Loucy (cell line): ENCODE data around the gene LUC7L.

Source experiments
- H2AFZ ChIP-seq: fragments of 200-600 bp; sonication (generic); 2 replicates; pipeline ENCODE4 v1.6.0; 2016; ENCODE audit warnings: antibody characterized with exemption, mild to moderate bottlenecking, low read length, moderate library complexity
- H3F3A ChIP-seq: fragments of 200-600 bp; 2 replicates; pipeline ENCODE4 v1.6.0; 2016; ENCODE audit warnings: antibody characterized with exemption, low read depth, mild to moderate bottlenecking
- H3K27me3 ChIP-seq: fragments of 200-600 bp; sonication (generic); 2 replicates; pipeline ENCODE4 v1.6.1; 2014; ENCODE audit warnings: low read length, mild to moderate bottlenecking; ENCODE audit not compliant: insufficient read depth, poor library complexity, severe bottlenecking
- H3K36me3 ChIP-seq: fragments of 200-600 bp; sonication (generic); 2 replicates; pipeline ENCODE4 v1.6.1; 2016; ENCODE audit warnings: low read length; ENCODE audit not compliant: insufficient read depth
- H3K4me1 ChIP-seq: fragments of 200-600 bp; sonication (generic); 2 replicates; pipeline ENCODE4 v1.5.1; 2014; ENCODE audit warnings: low read length, mild to moderate bottlenecking; ENCODE audit not compliant: insufficient read depth, poor library complexity, severe bottlenecking
- H3K4me2 ChIP-seq: fragments of 200-600 bp; sonication (generic); 2 replicates; pipeline ENCODE4 v1.6.0; 2014; ENCODE audit warnings: antibody characterized with exemption, low read length, low read depth, mild to moderate bottlenecking; ENCODE audit not compliant: poor library complexity, severe bottlenecking
- H3K4me3 ChIP-seq: fragments of 200-600 bp; sonication (generic); 2 replicates; pipeline ENCODE4 v1.5.1; 2014; ENCODE audit warnings: low read length, mild to moderate bottlenecking, mixed read lengths; ENCODE audit not compliant: poor library complexity, severe bottlenecking
- H3K79me2 ChIP-seq: fragments of 200-600 bp; sonication (generic); 2 replicates; pipeline ENCODE4 v1.6.1; 2014; ENCODE audit warnings: low read length; ENCODE audit not compliant: insufficient read depth
- H3K9ac ChIP-seq: fragments of 200-600 bp; sonication (generic); 2 replicates; pipeline ENCODE4 v1.6.0; 2014; ENCODE audit warnings: mild to moderate bottlenecking, low read depth, low read length, moderate library complexity; ENCODE audit not compliant: poor library complexity, severe bottlenecking
- H3K9me2 ChIP-seq: fragments of 200-600 bp; sonication (generic); replicated peaks from 2 replicates; pipeline ENCODE4 v1.6.1; 2016; ENCODE audit warnings: low read depth, low read length, mixed read lengths
- H3K9me3 ChIP-seq: fragments of 200-600 bp; sonication (generic); 2 replicates; pipeline ENCODE4 v1.6.1; 2014; ENCODE audit warnings: mild to moderate bottlenecking, antibody characterized with exemption, low read length, low read depth; ENCODE audit not compliant: insufficient read depth
- H4K20me1 ChIP-seq: fragments of 200-600 bp; sonication (generic); 2 replicates; pipeline ENCODE4 v1.6.0; 2014; ENCODE audit warnings: antibody characterized with exemption, low read length, mild to moderate bottlenecking; ENCODE audit not compliant: insufficient read depth, poor library complexity, severe bottlenecking
- EZH2phosphoT487 ChIP-seq: fragments of 200-600 bp; IDR thresholded peaks from 2 replicates; pipeline ENCODE4 v1.6.1; 2018; ENCODE audit warnings: antibody characterized with exemption, mild to moderate bottlenecking, moderate library complexity, borderline replicate concordance
- TF ChIP-seq, protein P1 (sequence below): fragments of 200-600 bp; sonication (generic); conservative IDR thresholded peaks from 2 replicates; pipeline ENCODE4 v1.5.1; 2014; ENCODE audit warnings: mild to moderate bottlenecking, antibody characterized with exemption, low read length

Gene LUC7L

DNA sequence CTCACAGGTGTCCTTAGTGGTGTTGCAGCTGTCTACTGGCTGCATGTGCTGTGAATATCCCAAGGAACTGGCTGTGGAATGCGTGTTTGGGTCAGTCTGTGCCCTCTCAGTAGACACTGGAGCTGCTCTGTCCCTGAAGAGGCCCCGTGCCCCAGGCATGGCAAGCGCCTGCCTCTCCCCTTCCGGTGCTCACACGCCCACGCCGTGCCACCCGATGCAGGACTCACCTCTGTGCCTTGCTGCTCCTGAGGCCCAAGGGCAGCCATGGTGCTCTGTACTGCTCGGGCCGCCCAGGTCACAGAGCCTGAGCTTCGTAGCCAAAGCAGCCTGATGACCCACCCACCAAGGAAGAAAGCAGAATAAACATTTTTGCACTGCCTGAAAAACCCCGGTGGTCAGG lies 36.5 kb upstream of the LUC7L start:
- Histone ChIP-seq H3K36me3 (no peaks in the 10 kb centered on the region), H4K20me1 (no peaks in the 10 kb centered on the region), H3K9ac (no peak overlapping the region)

DNA sequence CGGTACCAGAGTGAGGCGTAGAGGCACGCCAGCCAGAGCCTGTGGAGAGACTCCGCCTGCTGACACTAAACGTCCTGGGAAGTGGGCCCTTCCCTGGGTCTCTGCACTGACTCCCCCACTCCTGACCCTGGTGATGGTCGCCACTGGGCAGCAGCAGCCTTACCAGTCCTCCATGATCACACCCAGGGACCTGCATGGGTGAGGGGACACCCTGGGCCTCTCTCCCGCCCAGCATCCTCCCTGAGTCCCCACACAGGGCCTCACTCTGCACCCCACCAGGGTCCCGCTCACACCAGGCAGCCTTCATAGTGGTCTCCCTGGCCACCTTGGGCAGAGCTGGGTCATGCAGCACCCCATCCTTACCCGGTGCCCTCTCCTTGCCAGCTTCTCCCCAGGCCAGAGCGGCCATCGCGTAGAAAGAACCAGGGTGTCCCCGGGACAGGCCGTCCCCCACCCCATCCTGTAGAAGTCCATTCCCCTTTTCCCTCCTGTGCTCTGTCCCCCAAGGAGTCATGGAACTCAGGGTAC lies 35.8 kb upstream of the LUC7L start:
- no peak overlapping the region for H3K4me2 ChIP-seq
- TF ChIP-seq, protein P1, sequence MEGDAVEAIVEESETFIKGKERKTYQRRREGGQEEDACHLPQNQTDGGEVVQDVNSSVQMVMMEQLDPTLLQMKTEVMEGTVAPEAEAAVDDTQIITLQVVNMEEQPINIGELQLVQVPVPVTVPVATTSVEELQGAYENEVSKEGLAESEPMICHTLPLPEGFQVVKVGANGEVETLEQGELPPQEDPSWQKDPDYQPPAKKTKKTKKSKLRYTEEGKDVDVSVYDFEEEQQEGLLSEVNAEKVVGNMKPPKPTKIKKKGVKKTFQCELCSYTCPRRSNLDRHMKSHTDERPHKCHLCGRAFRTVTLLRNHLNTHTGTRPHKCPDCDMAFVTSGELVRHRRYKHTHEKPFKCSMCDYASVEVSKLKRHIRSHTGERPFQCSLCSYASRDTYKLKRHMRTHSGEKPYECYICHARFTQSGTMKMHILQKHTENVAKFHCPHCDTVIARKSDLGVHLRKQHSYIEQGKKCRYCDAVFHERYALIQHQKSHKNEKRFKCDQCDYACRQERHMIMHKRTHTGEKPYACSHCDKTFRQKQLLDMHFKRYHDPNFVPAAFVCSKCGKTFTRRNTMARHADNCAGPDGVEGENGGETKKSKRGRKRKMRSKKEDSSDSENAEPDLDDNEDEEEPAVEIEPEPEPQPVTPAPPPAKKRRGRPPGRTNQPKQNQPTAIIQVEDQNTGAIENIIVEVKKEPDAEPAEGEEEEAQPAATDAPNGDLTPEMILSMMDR, result no peak
- no peak for TF ChIP-seq EZH2phosphoT487
- H3K27me3 ChIP-seq, result no peaks in the 10 kb centered on the region
- H2AFZ ChIP-seq, result no peak overlapping the region
- no peaks in the 10 kb centered on the region for H4K20me1 ChIP-seq
- H3K79me2 ChIP-seq, result no peaks in the 10 kb centered on the region
- H3K9me3 ChIP-seq, result no peaks in the 10 kb centered on the region
- no peaks in the 10 kb centered on the region for H3K9me2 ChIP-seq
- H3F3A ChIP-seq, result no peaks in the 10 kb centered on the region
- H3K4me3 ChIP-seq, result no peak overlapping the region
- no peaks in the 10 kb centered on the region for H3K4me1 ChIP-seq
- no peaks in the 10 kb centered on the region for H3K36me3 ChIP-seq
- no peak overlapping the region for H3K9ac ChIP-seq

More for the DNA sequence above, 36.5 kb upstream of the LUC7L start:
- TF ChIP-seq, protein P1, result no peak
- no peak for TF ChIP-seq EZH2phosphoT487
- Histone ChIP-seq H3K4me3 (no peak overlapping the region), H2AFZ (no peak overlapping the region), H3F3A (no peaks in the 10 kb centered on the region), H3K27me3 (no peaks in the 10 kb centered on the region), H3K9me3 (no peaks in the 10 kb centered on the region), H3K4me1 (no peaks in the 10 kb centered on the region), H3K9me2 (no peaks in the 10 kb centered on the region), H3K4me2 (no peak overlapping the region), H3K79me2 (no peaks in the 10 kb centered on the region)

DNA sequence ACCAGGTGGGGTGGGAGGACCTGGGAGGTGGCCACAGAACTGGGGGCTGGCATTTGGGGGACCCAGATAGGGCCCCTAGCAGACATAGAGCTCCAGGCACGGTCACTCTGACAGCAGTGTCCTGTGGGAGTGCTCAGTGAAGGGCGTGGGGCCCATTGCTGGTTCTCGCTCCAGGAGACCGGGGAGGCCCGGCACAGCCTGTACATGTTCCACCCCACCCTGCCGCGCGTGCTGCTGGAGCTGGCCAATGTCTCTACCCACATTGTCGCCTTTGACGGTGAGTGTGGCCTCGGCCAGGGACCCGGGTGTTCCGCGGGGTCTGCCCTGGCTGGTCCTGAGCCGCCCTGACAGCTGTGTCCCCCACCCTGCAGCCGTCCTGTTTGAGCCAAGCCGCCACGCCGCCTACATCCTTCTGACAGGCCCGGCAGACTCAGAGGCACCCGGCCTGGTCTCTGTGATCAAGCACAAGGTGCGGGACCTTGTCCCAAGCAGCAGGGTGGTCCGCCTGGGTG lies 35.2 kb upstream of the LUC7L start:
- H3K79me2 ChIP-seq, result no peaks in the 10 kb centered on the region
- H3K4me2 ChIP-seq, result no peak overlapping the region
- no peak overlapping the region for H2AFZ ChIP-seq
- no peak overlapping the region for H3K4me3 ChIP-seq
- H3K9ac ChIP-seq, result no peak overlapping the region
- TF ChIP-seq EZH2phosphoT487, result no peak
- TF ChIP-seq, protein P1, result no peak
- no peaks in the 10 kb centered on the region for H3K9me3 ChIP-seq
- no peaks in the 10 kb centered on the region for H3K4me1 ChIP-seq
- no peaks in the 10 kb centered on the region for H3K36me3 ChIP-seq
- no peaks in the 10 kb centered on the region for H4K20me1 ChIP-seq
- no peaks in the 10 kb centered on the region for H3K9me2 ChIP-seq
- H3K27me3 ChIP-seq, result no peaks in the 10 kb centered on the region
- H3F3A ChIP-seq, result no peaks in the 10 kb centered on the region
